Raji (cell line): ENCODE data around the gene ANKS1A.

Experiments
- POLR2A ChIP-seq: IDR thresholded peaks from 2 replicates; pipeline ENCODE4 v1.6.1; 2011; ENCODE audit warnings: low read depth, low read length, control low read depth; ENCODE audit not compliant: insufficient read depth

ANKS1A gene

GRCh38 chr6:35044145-35044745 is 155.2 kb downstream of the ANKS1A start:
- no peak for TF ChIP-seq POLR2A

GRCh38 chr6:35044761-35045421 is 155.8 kb downstream of the ANKS1A start:
- TF ChIP-seq POLR2A = no peak

GRCh38 chr6:35046103-35046502 is 157.0 kb downstream of the ANKS1A start:
- no peak for TF ChIP-seq POLR2A

- no peak for TF ChIP-seq POLR2A
Observed at GRCh38 chr6:35046862-35047261, 157.8 kb downstream of the ANKS1A start.

GRCh38 chr6:35047265-35048011 is 158.4 kb downstream of the ANKS1A start:
- TF ChIP-seq POLR2A = no peak

- TF ChIP-seq POLR2A = no peak
Observed at GRCh38 chr6:35048031-35048613, 159.1 kb downstream of the ANKS1A start.

GRCh38 chr6:35048631-35049083 is 159.6 kb downstream of the ANKS1A start:
- no peak for TF ChIP-seq POLR2A

- TF ChIP-seq POLR2A = no peak
Observed at GRCh38 chr6:35049156-35049735, 160.2 kb downstream of the ANKS1A start.

- TF ChIP-seq POLR2A = no peak
Observed at GRCh38 chr6:35049900-35050756, 161.1 kb downstream of the ANKS1A start.

- no peak for TF ChIP-seq POLR2A
Observed at GRCh38 chr6:35050757-35051330, 161.8 kb downstream of the ANKS1A start.

- TF ChIP-seq POLR2A = no peak
Observed at GRCh38 chr6:35051396-35051795, 162.3 kb downstream of the ANKS1A start.

- no peak for TF ChIP-seq POLR2A
Observed at GRCh38 chr6:35051997-35052583, 163.0 kb downstream of the ANKS1A start.

- no peak for TF ChIP-seq POLR2A
Observed at GRCh38 chr6:35052694-35053565, 163.9 kb downstream of the ANKS1A start.

GRCh38 chr6:35053701-35054100 is 164.6 kb downstream of the ANKS1A start:
- TF ChIP-seq POLR2A = no peak
